ENCODE results near the gene TTLL11. TPM values are rescaled to one million over a fixed set of nuclear protein-coding genes. Genes with fewer than 3 reads are reported as not detected.

TTLL11 gene
- total and polyA plus RNA-seq, 2 of the 8 experiments (the other 6 are each of a cell fraction or from before 2014, with no cell fraction given) = 0.56 to 0.80 TPM

- WGBS, 2 experiments (ENCODE audit: extremely low coverage in 1 of 2, insufficient coverage in 1 of 2, insufficient read length in 1 of 2, insufficient replicate concordance in 2 of 2, low coverage in 1 of 2, low lambda C conversion rate in 2 of 2, missing lambda C conversion rate in 1 of 2) = 35% methylated on average over 1 of the region's 1 CpG; no CpG with 5 or more reads in 1 of the 2 experiments
- FAIRE-seq (no peak), DNase-seq (ENCODE audit: low read depth in 1 of 2, low spot score in 2 of 2) (peak in 1 of 2 experiments; percentile 43)
- no peak overlapping the region for H2BK12ac ChIP-seq (ENCODE audit: low read depth, low read length)
- H3K27me3 ChIP-seq (replicated peaks in 1 of 4; ENCODE audit: control insufficient read depth in 3 of 4, extremely low read depth in 1 of 4, insufficient read depth in 3 of 4, low read length in 3 of 4) = peaks cover 0 to 8% (median 2%) of the 10 kb centered on the region in 4 experiments; a peak in 5 of 7 replicates
- no peaks in the 10 kb centered on the region for H3K9me3 ChIP-seq (ENCODE audit: insufficient read depth in 2 of 2, low read depth in 1 of 2, low read length in 1 of 2)
- no peak overlapping the region for H4K8ac ChIP-seq (ENCODE audit: extremely low read depth, insufficient read depth, low read length)
- no peak overlapping the region for H3K4me3 ChIP-seq (ENCODE audit: extremely low read depth in 1 of 4, insufficient read depth in 2 of 4, low read depth in 3 of 4, low read length in 4 of 4)
- CTCF ChIA-PET (ENCODE audit: partially characterized antibody) = interaction anchor here (0.7 to 2.7 kb wide), 6 partner anchors 10 to 333 kb away, joined by 3 to 6 read pairs (median 3); no protein-coding TSS in a partner anchor
- no peak overlapping the region for H2BK20ac ChIP-seq (ENCODE audit: low read length)
- H3K36me3 ChIP-seq (ENCODE audit: control insufficient read depth in 2 of 4, insufficient read depth in 4 of 4, low read length in 3 of 4) = no peaks in the 10 kb centered on the region
- POLR2A ChIA-PET (ENCODE audit: partially characterized antibody) = no interaction called here
- H4K5ac ChIP-seq (ENCODE audit: insufficient read length, low read depth, low read length) = no peak overlapping the region
- H3K4me2 ChIP-seq (ENCODE audit: insufficient read depth in 1 of 2, low read depth in 2 of 2, low read length in 2 of 2) = no peak overlapping the region
- no peak overlapping the region for H3K23ac ChIP-seq (ENCODE audit: insufficient read length)
- H3K79me1 ChIP-seq (ENCODE audit: low read depth, low read length) = no peaks in the 10 kb centered on the region
- no peak overlapping the region for H3K18ac ChIP-seq (ENCODE audit: extremely low read depth, low read length)
- no peaks in the 10 kb centered on the region for H3K79me2 ChIP-seq (ENCODE audit: control insufficient read depth in 1 of 2, insufficient read depth in 2 of 2, low read length in 2 of 2)
- no peak overlapping the region for H2BK5ac ChIP-seq (ENCODE audit: low read depth, low read length)
- H2AFZ ChIP-seq (ENCODE audit: low read length) = no peak overlapping the region
- H3K14ac ChIP-seq (ENCODE audit: insufficient read length) = no peak overlapping the region
- H2BK15ac ChIP-seq (ENCODE audit: low read length) = no peak overlapping the region
- H4K91ac ChIP-seq (replicated peaks; ENCODE audit: insufficient read length, low read length) = no peak overlapping the region
- no peaks in the 10 kb centered on the region for H4K20me1 ChIP-seq (replicated peaks in 1 of 2; ENCODE audit: control insufficient read depth in 1 of 2, insufficient read depth in 2 of 2, low read length in 2 of 2)
- no peak overlapping the region for H3K4ac ChIP-seq (replicated peaks; ENCODE audit: insufficient read length, low read depth, low read length)
- no peak overlapping the region for H3K9ac ChIP-seq (replicated peaks in 1 of 4; ENCODE audit: extremely low read depth in 1 of 4, low read depth in 3 of 4, low read length in 3 of 4)
- H3K56ac ChIP-seq (replicated peaks; ENCODE audit: insufficient read length, low read depth, low read length) = no peak overlapping the region
- no peak overlapping the region for H2BK120ac ChIP-seq (replicated peaks; ENCODE audit: low read depth, low read length)
- no peak overlapping the region for H3K27ac ChIP-seq (ENCODE audit: low read depth, low read length)
- peaks cover 0 to 9% (median 3%) of the 10 kb centered on the region in 4 experiments; a peak in 2 of 7 replicates for H3K4me1 ChIP-seq (replicated peaks in 1 of 4; ENCODE audit: control insufficient read depth in 3 of 4, insufficient read depth in 4 of 4, low read length in 3 of 4)
- no peak overlapping the region for H2AK5ac ChIP-seq (ENCODE audit: low read depth, low read length)
- no peaks in the 10 kb centered on the region for H3K23me2 ChIP-seq (ENCODE audit: low read depth, low read length)
- TF ChIP-seq HDAC6 (IDR thresholded peaks at IDR 0.05; ENCODE audit: low read depth, low read length) (no peak), RAD21 (IDR thresholded peaks at IDR 0.05 in 1 of 2, conservative IDR thresholded peaks at IDR 0.05 in 1 of 2; ENCODE audit: low read depth in 2 of 2, low read length in 2 of 2) (peak; percentile 31 to 42; a peak in 3 of 4 replicates), CBX5 (IDR thresholded peaks at IDR 0.05; ENCODE audit: low read depth, low read length) (no peak), BRCA1 (IDR thresholded peaks at IDR 0.05; ENCODE audit: low read depth, low read length) (no peak), MAFK (IDR thresholded peaks at IDR 0.05; ENCODE audit: low read depth, low read length) (no peak), TCF12 (IDR thresholded peaks at IDR 0.05; ENCODE audit: low read depth, low read length) (no peak)
- TF ChIP-seq, protein P1, sequence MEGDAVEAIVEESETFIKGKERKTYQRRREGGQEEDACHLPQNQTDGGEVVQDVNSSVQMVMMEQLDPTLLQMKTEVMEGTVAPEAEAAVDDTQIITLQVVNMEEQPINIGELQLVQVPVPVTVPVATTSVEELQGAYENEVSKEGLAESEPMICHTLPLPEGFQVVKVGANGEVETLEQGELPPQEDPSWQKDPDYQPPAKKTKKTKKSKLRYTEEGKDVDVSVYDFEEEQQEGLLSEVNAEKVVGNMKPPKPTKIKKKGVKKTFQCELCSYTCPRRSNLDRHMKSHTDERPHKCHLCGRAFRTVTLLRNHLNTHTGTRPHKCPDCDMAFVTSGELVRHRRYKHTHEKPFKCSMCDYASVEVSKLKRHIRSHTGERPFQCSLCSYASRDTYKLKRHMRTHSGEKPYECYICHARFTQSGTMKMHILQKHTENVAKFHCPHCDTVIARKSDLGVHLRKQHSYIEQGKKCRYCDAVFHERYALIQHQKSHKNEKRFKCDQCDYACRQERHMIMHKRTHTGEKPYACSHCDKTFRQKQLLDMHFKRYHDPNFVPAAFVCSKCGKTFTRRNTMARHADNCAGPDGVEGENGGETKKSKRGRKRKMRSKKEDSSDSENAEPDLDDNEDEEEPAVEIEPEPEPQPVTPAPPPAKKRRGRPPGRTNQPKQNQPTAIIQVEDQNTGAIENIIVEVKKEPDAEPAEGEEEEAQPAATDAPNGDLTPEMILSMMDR (IDR thresholded peaks at IDR 0.05; ENCODE audit: control extremely low read depth in 1 of 3, insufficient read depth in 1 of 3, low read depth in 1 of 3, low read length in 3 of 3) = peak in 2 of 3 experiments; percentile 40 to 45; a peak in 2 of 4 replicates
Observed at GRCh38 chr9:122005597-122005996, 87.5 kb downstream of the TTLL11 start.

Measured in H1 (cell line).